SK-N-SH treated with all-trans-retinoic acid at 6 μM for 48 hours (cell line): ENCODE results near the gene RNF207.

Experiments
- ARNTL ChIP-seq: fragments of 450-650 bp; formaldehyde crosslinking; IDR thresholded peaks from 2 replicates; pipeline ENCODE4 v1.5.0; 2020; ENCODE audit warnings: low read depth, mild to moderate bottlenecking, moderate library complexity, borderline replicate concordance
- CSDC2 ChIP-seq: fragments of 250-450 bp; sonication (Bioruptor Pico); IDR thresholded peaks from 2 replicates; pipeline ENCODE4 v1.5.0; 2020; ENCODE audit warnings: mild to moderate bottlenecking, moderate library complexity
- GLIS3 ChIP-seq: fragments of 250-450 bp; sonication (Bioruptor Pico); IDR thresholded peaks from 2 replicates; pipeline ENCODE4 v1.5.0; 2020; ENCODE audit warnings: mild to moderate bottlenecking, moderate library complexity
- OSR1 ChIP-seq: fragments of 250-450 bp; sonication (Bioruptor Pico); IDR thresholded peaks from 2 replicates; pipeline ENCODE4 v1.8.0; 2022; ENCODE audit warnings: moderate library complexity, mild to moderate bottlenecking, inconsistent platforms
- PPARA ChIP-seq: fragments of 250-450 bp; sonication (Bioruptor Pico); IDR thresholded peaks from 2 replicates; pipeline ENCODE4 v1.5.0; 2020; ENCODE audit warnings: mild to moderate bottlenecking, borderline replicate concordance
- RARB ChIP-seq: fragments of 250-450 bp; sonication (Bioruptor Pico); IDR thresholded peaks from 2 replicates; pipeline ENCODE4 v1.8.0; 2021; ENCODE audit warnings: mild to moderate bottlenecking, moderate library complexity
- SNAI2 ChIP-seq: fragments of 250-450 bp; sonication (Bioruptor Pico); IDR thresholded peaks from 2 replicates; pipeline ENCODE4 v1.5.0; 2020; ENCODE audit warnings: mild to moderate bottlenecking, moderate library complexity
- TCF4 ChIP-seq: fragments of 250-450 bp; sonication (Bioruptor Pico); IDR thresholded peaks from 2 replicates; pipeline ENCODE4 v1.8.0; 2021; ENCODE audit warnings: mild to moderate bottlenecking, moderate library complexity, borderline replicate concordance
- TSHZ2 ChIP-seq: fragments of 250-450 bp; sonication (Bioruptor Pico); IDR thresholded peaks from 2 replicates; pipeline ENCODE4 v1.5.0; 2020; ENCODE audit warnings: mild to moderate bottlenecking, moderate library complexity
- ZFP30 ChIP-seq: fragments of 450-650 bp; formaldehyde crosslinking; IDR thresholded peaks from 2 replicates; pipeline ENCODE4 v1.5.0; 2022; ENCODE audit warnings: mild to moderate bottlenecking, moderate library complexity
- ZNF70 ChIP-seq: fragments of 450-650 bp; formaldehyde crosslinking; IDR thresholded peaks from 2 replicates; pipeline ENCODE4 v1.5.0; 2020; ENCODE audit warnings: mild to moderate bottlenecking, moderate library complexity
- TF ChIP-seq, protein P1 (sequence below): fragments of 250-450 bp; sonication (Bioruptor Pico); IDR thresholded peaks from 2 replicates; pipeline ENCODE4 v1.5.1; 2021; ENCODE audit warnings: mild to moderate bottlenecking, moderate library complexity
- TF ChIP-seq, protein P2 (sequence below): fragments of 250-450 bp; sonication (Bioruptor Pico); IDR thresholded peaks from 2 replicates; pipeline ENCODE4 v1.8.0; 2020; ENCODE audit warnings: mild to moderate bottlenecking, moderate library complexity, borderline replicate concordance

GRCh38 chr1:6241107-6241886, 35.4 kb downstream of the RNF207 start:
- TF ChIP-seq ZNF70 (no peak), GLIS3 (no peak), PPARA (CRISPR knock-in tag) (no peak), ZFP30 (CRISPR knock-in tag) (no peak), ARNTL (CRISPR knock-in tag) (no peak), CSDC2 (CRISPR knock-in tag) (no peak), TCF4 (no peak), RARB (CRISPR knock-in tag) (no peak), OSR1 (no peak), TSHZ2 (CRISPR knock-in tag) (no peak), SNAI2 (CRISPR knock-in tag) (no peak)
- TF ChIP-seq, protein P1, sequence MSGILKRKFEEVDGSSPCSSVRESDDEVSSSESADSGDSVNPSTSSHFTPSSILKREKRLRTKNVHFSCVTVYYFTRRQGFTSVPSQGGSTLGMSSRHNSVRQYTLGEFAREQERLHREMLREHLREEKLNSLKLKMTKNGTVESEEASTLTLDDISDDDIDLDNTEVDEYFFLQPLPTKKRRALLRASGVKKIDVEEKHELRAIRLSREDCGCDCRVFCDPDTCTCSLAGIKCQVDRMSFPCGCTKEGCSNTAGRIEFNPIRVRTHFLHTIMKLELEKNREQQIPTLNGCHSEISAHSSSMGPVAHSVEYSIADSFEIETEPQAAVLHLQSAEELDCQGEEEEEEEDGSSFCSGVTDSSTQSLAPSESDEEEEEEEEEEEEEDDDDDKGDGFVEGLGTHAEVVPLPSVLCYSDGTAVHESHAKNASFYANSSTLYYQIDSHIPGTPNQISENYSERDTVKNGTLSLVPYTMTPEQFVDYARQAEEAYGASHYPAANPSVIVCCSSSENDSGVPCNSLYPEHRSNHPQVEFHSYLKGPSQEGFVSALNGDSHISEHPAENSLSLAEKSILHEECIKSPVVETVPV (CRISPR knock-in tag) = no peak
- TF ChIP-seq, protein P2, sequence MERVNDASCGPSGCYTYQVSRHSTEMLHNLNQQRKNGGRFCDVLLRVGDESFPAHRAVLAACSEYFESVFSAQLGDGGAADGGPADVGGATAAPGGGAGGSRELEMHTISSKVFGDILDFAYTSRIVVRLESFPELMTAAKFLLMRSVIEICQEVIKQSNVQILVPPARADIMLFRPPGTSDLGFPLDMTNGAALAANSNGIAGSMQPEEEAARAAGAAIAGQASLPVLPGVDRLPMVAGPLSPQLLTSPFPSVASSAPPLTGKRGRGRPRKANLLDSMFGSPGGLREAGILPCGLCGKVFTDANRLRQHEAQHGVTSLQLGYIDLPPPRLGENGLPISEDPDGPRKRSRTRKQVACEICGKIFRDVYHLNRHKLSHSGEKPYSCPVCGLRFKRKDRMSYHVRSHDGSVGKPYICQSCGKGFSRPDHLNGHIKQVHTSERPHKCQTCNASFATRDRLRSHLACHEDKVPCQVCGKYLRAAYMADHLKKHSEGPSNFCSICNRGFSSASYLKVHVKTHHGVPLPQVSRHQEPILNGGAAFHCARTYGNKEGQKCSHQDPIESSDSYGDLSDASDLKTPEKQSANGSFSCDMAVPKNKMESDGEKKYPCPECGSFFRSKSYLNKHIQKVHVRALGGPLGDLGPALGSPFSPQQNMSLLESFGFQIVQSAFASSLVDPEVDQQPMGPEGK (CRISPR knock-in tag) = no peak
